T-helper 9 cell (primary cell): ENCODE measurements around the gene AZIN2.
"Not testable (repeated sequence)": the region's sequence is repeated elsewhere in the genome, so short reads cannot be mapped to it uniquely, and the experiment has no call there.

Experiments used
- DNase-seq: peaks from one replicate; pipeline ENCODE4 v3.0.0-alpha.2; 2020

The AZIN2 gene

DNA sequence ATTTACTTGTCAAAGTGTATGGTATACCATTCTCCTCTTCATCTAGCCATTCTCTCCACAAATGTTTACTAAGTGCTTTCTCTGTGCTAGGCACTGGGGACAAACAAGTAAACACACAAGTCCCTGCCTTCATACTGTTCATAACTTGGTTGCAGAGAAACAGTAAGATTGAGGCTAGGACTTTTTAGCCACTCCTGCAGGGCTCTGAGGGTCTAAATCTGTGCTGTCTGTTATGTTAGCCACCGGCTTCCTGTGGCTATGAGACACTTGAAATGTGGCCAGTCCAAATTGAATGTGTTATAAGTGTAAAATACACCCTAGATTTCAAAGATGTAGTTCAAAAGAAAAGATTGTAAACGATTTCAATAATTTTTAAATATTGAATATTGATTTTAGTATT, 50.2 kb downstream of the AZIN2 start:
- no peak for DNase-seq

- DNase-seq = no peak
Observed at GRCh38 chr1:33132549-33132948, 51.6 kb downstream of the AZIN2 start.

DNA sequence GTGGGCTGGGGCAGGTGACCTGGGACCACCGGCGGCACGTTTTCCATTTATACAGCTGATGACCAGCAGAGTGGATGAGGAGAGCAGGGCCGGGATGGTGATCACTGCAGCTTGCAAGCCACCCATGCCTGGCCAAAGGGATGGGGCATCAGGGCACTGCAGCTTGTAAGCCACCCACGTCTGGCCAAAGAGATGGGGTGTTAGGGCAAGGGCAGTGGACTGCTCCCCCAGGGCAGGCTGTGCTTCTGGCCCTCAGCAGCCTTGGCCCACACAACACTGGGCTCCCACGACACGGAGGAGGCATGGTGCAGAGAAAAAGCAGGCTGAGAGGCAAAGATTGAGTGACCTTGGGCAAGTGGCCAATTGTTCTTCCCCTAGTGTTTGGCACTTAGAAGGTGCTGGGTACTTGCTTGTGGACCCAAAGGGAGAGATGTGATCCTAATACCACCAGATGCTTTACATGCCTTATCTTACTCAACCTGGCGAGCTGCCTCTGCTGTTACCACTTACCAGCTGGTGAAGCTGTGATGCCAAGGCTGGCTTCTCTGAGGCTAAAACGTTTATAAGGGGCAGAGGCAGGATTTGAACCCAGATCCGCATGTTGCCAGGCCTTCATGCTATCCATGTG, 52.6 kb downstream of the AZIN2 start:
- DNase-seq = no peak

DNA sequence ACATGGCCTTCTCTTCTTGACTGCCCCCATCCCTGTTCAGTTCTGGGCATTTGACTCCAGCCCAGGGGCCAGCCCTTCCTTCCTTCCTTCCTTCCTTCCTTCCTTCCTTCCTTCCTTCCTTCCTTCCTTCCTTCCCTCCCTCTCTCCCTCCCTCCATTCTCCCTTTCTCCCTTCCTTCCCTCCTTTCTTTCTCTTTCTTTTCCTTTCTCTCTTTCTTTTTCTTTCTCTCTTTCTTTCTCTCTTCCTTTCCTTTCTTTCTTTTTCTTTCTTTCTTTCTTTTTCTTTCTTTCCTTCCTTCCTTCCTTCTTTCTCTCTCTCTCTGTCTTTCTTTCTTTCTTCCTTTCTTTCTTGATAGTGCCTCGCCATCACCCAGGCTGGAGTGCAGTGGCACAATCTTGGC, 55.1 kb downstream of the AZIN2 start:
- DNase-seq = not testable (repeated sequence)

- DNase-seq = peak; percentile 13
Observed at GRCh38 chr1:33137800-33138199, 56.8 kb downstream of the AZIN2 start.

DNA sequence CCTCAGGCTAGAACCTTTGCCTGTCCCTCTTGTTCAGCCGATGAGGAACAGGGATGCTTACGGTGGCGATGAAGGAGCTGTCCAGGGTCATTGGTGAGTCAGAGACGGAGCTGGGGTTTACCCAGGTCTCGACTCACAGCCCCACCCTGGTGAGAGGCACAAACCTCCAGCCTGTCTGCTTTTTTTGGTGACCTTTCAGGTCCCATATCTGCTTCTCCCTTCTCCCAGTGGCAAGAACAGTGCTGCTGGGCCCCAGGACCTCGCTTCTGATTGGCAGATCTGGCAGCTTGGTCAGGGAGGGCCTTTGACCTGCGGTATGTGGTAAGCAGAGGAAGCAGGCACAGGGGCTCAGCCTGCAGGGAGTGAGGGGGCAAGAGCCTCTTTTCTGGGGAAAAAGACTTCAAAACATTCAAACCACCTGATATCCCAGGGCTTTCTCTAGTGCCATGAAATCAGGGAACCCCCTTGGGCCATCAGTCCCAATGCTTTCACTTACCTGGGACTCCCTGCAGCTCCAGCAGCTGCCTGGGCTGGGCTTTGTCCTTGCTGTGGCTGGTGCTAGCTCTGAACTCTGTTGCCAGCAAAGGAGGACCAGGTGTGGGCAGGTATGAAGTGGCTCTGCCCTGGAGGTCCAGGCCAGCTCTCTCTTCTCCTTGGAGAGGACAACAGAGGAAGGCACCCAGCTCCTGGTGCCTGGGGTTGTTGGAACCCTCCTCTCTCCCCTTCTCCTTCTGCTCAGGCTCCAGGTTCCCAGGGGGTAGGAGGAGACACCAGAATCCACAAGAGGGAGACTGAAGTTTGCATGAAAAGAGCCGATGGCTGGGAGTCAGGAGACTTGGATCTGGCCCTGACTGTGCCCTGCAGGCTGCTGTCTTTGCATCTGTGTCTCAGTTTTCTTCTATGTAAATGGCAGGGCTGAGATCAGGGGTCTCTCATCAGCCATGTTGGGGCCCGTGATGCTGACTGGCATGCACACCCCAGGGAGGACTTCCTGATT, 59.5 kb downstream of the AZIN2 start:
- DNase-seq = no peak

DNA sequence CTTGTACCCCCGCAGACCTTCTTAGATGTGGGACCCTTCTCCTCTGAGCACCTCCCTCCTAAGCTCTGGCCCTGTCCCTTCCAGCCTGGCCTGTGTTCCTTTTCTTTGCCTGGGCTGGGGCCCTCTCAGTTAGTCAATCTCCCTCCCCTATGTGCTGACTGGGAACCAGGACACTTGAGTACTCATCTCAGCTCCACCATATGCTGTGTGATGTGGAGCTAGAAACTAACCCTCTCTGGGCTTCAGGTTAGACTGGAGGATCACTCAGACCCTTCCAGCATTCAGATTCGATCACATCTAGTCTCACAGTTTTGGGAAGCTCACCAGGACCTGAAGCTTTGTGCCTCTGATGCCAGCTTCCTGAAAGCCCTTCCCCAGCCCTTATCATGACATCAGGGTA, 60.3 kb downstream of the AZIN2 start:
- DNase-seq = no peak

- no peak for DNase-seq
Observed at GRCh38 chr1:33141781-33142180, 60.8 kb downstream of the AZIN2 start.

DNA sequence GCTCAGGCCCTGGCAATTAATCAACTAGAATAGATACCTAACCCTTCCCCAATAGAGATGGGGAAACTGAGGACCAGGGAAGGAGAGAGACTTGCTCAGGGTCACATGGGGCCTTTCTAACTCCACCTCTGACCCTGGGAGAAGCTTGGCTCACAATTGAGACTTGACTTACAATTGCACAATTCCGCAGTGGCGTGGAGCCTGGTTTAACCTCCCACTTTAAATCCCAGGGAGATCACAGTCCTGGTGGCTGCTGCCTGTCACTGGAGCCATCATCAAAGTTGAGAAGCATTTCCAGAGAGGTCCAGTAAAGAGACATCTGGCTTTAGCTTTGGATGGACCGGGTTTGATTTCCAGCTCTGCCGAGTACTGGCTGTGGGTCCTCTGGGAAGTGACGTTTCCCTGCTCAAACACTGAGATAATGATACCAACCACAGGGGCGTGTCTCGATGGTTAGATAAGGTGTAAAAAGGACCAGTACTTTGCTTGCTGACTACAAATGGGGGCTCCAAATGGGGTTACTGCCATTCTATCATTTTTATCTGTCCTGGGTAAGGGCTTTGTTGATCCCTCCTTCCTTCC, 61.6 kb downstream of the AZIN2 start:
- no peak for DNase-seq

DNA sequence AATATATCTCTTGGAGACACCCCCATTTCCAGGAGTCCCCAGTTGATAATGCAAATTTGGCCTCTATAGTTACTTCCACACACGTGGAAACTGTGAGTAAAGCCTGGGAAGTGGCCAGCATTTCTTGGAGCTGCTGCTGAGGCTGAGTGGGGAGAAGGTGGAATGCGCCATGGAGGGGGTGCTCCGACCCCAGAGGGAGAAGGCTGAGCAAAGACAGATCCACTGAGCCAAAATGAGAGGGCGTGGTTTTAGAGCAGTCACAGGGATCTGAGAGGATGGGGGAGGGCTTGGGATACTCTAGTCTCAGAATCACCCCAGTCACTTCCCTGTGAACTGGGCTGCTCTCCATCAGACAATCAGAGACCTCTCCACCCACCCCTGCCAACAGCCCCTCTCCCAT, 62.2 kb downstream of the AZIN2 start:
- no peak for DNase-seq

GRCh38 chr1:33143698-33144097, 62.7 kb downstream of the AZIN2 start:
- DNase-seq = no peak

GRCh38 chr1:33146003-33146402, 65.0 kb downstream of the AZIN2 start:
- no peak for DNase-seq

GRCh38 chr1:33147275-33147996, 66.5 kb downstream of the AZIN2 start:
- no peak for DNase-seq

DNA sequence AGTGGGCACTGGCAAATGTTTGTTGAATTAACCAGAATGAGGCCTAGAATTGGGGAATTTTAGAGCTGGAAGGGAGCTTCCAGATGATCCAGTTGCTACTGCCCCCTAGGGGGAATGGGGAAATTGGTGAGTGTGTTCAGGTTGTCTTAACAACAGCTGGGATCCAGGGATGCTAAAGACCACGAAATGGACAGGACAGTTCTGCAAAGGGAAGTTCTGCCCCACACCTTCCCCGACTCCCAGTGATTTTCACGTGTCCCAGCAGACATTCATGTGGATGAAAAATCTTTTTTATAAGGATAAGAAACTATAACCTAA, 67.0 kb downstream of the AZIN2 start:
- no peak for DNase-seq

- no peak for DNase-seq
Observed at GRCh38 chr1:33148615-33149014, 67.7 kb downstream of the AZIN2 start.

DNA sequence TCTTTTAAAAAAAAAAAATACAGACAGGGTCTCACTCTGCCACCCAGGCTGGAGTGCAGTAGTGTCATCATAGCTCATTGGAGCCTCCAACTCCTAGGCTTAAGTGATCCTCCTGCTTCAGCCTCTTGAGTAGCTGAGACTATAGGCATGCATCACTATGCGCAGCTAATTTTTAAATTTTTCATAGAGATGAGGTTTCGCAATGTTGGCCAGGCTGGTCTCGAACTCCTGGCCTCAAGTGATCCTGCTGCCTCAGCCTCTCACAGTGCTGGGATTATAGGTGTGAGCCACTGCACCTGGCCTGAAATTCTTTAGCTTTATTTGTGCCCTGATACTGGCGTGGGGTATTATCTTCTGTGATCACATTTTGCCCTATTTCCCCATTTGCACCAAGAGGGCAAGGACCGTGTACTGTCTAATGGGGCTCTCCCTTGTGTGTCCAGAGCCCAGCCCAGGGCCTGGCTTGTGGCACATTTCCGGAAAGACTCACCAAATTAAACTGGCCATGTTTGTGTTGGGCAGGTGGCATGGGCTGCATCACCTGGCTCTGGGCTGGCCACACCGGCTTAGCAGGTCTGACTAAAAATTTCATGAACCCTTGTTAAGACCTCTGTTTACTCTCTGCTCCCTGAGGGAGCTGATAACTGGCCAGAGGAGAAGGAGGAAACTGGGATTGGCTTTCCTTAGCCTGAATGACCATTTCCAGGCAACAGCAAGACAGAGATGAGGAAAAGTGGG, 68.7 kb downstream of the AZIN2 start:
- no peak for DNase-seq

- no peak for DNase-seq
Observed at GRCh38 chr1:33150522-33150921, 69.6 kb downstream of the AZIN2 start.

GRCh38 chr1:33151116-33151515, 70.2 kb downstream of the AZIN2 start:
- no peak for DNase-seq

DNA sequence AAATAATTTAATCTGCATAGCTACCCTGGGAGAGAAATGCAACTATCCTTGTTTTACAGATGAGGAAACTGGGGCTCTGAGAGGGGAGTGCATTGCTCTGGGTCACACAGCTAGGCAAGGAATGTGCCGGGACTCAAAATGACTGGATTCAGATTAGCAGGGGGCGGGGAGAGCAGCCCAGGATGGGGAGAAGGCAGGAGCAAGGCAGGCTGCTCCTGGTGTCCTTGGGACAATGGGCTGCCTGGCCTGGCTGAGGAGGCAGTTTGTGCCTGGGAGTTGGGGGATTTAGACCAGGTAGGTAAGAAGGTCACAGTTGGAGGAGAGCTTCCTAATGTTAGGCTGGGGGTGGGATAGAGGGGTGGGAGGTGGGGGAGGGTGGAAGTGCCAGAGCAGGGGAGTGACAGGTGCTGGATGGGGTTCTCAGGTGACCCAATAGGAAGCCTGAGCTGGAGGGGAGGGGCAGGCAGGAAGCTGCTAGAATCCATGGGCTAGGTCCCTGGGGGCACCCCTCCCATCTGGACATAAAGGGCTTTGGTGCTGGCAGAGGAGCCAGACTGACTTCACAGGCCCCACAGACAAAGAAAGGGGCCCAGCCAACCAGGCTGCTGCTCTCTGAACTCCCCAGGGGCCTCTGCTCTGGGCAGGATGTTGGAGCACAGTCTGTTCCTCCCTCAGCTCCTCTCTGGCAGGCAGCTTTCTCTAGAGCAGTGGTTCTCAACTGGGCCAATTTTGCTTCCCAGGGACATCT, 71.9 kb downstream of the AZIN2 start:
- no peak for DNase-seq

- DNase-seq = no peak
Observed at GRCh38 chr1:33153650-33154049, 72.7 kb downstream of the AZIN2 start.

GRCh38 chr1:33155877-33156538, 75.1 kb downstream of the AZIN2 start:
- no peak for DNase-seq
